ENCODE results near the gene PTPN6.

DNA sequence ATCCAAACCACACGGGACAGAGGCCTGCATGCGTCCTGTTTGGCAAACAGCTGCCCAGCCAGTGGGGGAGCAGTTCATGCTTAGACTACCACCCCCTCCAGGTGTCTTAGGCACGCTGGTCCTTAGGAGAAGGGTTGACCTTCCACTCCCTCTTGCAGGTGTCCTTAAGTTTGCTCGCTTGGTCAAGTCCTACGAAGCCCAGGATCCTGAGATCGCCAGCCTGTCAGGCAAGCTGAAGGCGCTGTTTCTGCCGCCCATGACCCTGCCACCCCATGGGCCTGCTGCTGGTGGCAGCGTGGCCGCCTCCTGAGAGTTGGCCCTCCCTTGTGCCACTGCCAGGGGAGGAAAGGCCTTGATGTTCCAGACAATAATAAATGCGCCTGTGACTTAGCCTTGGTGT, 5.5 kb upstream of the PTPN6 start:
- TF ChIP-seq, protein P1, sequence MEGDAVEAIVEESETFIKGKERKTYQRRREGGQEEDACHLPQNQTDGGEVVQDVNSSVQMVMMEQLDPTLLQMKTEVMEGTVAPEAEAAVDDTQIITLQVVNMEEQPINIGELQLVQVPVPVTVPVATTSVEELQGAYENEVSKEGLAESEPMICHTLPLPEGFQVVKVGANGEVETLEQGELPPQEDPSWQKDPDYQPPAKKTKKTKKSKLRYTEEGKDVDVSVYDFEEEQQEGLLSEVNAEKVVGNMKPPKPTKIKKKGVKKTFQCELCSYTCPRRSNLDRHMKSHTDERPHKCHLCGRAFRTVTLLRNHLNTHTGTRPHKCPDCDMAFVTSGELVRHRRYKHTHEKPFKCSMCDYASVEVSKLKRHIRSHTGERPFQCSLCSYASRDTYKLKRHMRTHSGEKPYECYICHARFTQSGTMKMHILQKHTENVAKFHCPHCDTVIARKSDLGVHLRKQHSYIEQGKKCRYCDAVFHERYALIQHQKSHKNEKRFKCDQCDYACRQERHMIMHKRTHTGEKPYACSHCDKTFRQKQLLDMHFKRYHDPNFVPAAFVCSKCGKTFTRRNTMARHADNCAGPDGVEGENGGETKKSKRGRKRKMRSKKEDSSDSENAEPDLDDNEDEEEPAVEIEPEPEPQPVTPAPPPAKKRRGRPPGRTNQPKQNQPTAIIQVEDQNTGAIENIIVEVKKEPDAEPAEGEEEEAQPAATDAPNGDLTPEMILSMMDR (IDR thresholded peaks at IDR 0.05) = no peak
- TF ChIP-seq POLR2AphosphoS5 (IDR thresholded peaks at IDR 0.05; ENCODE audit: low read depth, low read length) = no peak

All from Panc1 (cell line).